Ascending aorta (tissue), 2 donors: ENCODE data around the gene FBXW4. TPM values are rescaled to one million over a fixed set of nuclear protein-coding genes. Genes with fewer than 3 reads are reported as not detected.

ENCODE experiments used
- DNase-seq, 2 donors: peaks; one replicate each; pipeline ENCODE4 v3.0.0-alpha.2; 2019; ENCODE audit warnings: low spot score in 2 of 2
- H3K27ac ChIP-seq, 2 donors: fragments of 200-600 bp; sonication (generic); one replicate each; pipeline ENCODE4 v1.5.1; 2016 to 2017; ENCODE audit warnings: mild to moderate bottlenecking in 1 of 2
- H3K27me3 ChIP-seq: fragments of 200-600 bp; sonication (generic); one replicate; pipeline ENCODE4 v1.5.1; 2017
- H3K36me3 ChIP-seq, 2 donors: fragments of 200-600 bp; sonication (generic); one replicate each; pipeline ENCODE4 v1.5.1; 2016
- H3K4me1 ChIP-seq, 2 donors: fragments of 200-600 bp; sonication (generic); one replicate each; pipeline ENCODE4 v1.5.1; 2016 to 2017; ENCODE audit warnings: mild to moderate bottlenecking in 1 of 2
- H3K4me3 ChIP-seq, 2 donors: fragments of 200-600 bp; sonication (generic); one replicate each; pipeline ENCODE4 v1.5.1; 2016 to 2017; ENCODE audit warnings: mild to moderate bottlenecking in 1 of 2
- H3K9me3 ChIP-seq, 2 donors: fragments of 200-600 bp; sonication (generic); one replicate each; pipeline ENCODE4 v1.5.1; 2016
- intact Hi-C: fragments of 100-400 bp; cut with DNase I; formaldehyde crosslinking; loops from one replicate; pipeline ENCODE4 v1.15.1; 2023
- total RNA-seq: library from RNA; depleted of rRNA; stranded (reverse); fragments of >200 nt; gene quantifications from one replicate; pipeline ENCODE4 v1.1.0, GENCODE V29; 2016
- TF ChIP-seq, protein P1 (sequence below), 3 experiments: fragments of 200-600 bp in 2 of 3; fragments of 450-650 bp in 1 of 3; sonication (generic) in 2 of 3; IDR thresholded peaks; one replicate each; pipeline ENCODE4 v1.5.1; 2016 to 2019; ENCODE audit warnings: antibody characterized with exemption in 3 of 3, mild to moderate bottlenecking in 1 of 3, moderate library complexity in 1 of 3

FBXW4 gene
- total RNA-seq, 1 donor from 2014 or later = 21.3 TPM

DNA sequence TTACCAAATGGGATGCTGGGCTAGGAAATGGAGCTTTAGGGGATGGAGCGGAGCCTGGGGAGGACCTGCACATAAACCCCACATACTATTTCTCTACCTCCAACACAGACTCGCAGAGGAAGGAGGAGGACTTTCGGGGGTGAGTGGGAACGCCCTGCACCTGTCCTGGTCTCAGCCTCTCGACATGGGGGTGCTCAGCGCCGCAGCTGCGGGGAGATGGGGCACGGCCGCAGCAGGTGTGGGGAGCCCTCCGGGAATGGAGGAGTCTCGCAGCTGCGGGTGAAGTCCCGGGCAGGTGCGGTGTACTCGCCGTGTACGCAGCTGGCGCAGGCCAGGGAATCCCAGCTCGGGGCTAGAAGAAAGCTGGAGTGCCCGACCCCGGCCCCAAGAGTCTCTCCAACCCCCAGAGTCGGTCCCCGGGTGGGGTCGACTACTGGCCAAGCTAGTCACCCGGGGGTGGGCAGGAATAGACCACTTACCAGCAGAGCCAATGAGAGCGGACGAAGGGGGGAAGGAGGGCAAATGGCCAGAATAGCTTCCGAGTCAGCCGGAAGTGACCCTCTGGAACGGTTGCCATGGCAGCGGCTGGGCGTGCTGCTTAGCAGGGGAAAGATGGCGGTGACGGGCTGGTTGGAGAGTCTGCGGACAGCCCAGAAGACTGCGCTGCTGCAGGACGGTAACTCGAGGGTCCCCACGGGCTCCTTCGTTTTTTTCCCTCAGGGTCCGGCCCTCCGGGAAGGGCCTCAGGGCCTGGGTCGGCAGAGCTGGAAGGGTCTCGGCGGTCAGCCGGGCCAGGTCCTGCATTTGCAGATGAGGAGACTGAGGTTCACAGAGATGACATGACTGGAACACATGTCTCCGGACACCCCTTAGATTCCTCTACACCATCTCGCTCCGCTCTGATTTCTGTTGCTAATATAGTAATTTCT lies 107.0 kb downstream of the FBXW4 start, which contains the start of the genes DPCD and POLL:
DPCD (plus strand) TSS at position 597 of the 929 bp plus-strand sequence; CDS start at position 613, 16 bp downstream.
POLL (minus strand) TSS at position 533 of the 929 bp plus-strand sequence. CDS start 897 bp downstream, outside the sequence.
- intact Hi-C loops = loop anchor here (5.0 kb wide), 2 partner anchors 236 to 676 kb away; partner anchors contain the start of genes BTRC and SLF2
- H3K27me3 ChIP-seq = no peaks in the 10 kb centered on the region
- TF ChIP-seq, protein P1, sequence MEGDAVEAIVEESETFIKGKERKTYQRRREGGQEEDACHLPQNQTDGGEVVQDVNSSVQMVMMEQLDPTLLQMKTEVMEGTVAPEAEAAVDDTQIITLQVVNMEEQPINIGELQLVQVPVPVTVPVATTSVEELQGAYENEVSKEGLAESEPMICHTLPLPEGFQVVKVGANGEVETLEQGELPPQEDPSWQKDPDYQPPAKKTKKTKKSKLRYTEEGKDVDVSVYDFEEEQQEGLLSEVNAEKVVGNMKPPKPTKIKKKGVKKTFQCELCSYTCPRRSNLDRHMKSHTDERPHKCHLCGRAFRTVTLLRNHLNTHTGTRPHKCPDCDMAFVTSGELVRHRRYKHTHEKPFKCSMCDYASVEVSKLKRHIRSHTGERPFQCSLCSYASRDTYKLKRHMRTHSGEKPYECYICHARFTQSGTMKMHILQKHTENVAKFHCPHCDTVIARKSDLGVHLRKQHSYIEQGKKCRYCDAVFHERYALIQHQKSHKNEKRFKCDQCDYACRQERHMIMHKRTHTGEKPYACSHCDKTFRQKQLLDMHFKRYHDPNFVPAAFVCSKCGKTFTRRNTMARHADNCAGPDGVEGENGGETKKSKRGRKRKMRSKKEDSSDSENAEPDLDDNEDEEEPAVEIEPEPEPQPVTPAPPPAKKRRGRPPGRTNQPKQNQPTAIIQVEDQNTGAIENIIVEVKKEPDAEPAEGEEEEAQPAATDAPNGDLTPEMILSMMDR (IDR thresholded peaks at IDR 0.05) = no peak
- peak within 1 kb of the TSS; percentile 54 to 63 for H3K27ac ChIP-seq
- H3K4me1 ChIP-seq = peaks cover 7 to 16% of the 10 kb centered on the region in 2 donors
- peak; percentile 80 to 98 for DNase-seq
- H3K36me3 ChIP-seq = peaks cover 0 to 26% of the 10 kb centered on the region in 2 donors
- H3K4me3 ChIP-seq = peak within 1 kb of the TSS; percentile 93 to 97
- H3K9me3 ChIP-seq = no peaks in the 10 kb centered on the region

DNA sequence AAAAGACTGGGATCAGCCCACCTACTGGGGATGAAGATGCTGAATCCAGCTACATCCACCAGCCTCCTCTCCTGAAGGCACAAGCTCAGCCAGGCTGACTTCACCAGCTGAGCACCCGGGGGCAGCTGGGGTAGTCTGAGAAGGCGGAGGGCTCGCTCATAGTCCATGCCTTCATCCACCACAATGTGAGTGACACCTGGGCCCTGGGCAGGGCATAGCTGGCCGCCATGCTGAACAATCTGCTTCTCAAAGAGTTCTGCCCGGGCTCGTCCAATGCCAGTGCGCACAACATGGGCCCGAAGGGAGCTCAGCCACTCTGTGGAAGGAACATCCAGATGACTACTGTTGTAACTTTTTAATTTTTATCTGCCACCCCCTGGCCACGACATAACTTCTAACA lies 109.1 kb downstream of the FBXW4 start:
- Histone ChIP-seq H3K9me3 (no peaks in the 10 kb centered on the region), H3K27me3 (no peaks in the 10 kb centered on the region), H3K36me3 (peaks cover 6 to 47% of the 10 kb centered on the region in 2 donors), H3K4me1 (peaks cover 7 to 16% of the 10 kb centered on the region in 2 donors), H3K27ac (no peak overlapping the region), H3K4me3 (no peak overlapping the region)
- intact Hi-C loops = loop anchor here (5.0 kb wide), 2 partner anchors 234 to 674 kb away; partner anchors contain the start of genes BTRC and SLF2
- TF ChIP-seq, protein P1 (IDR thresholded peaks at IDR 0.05) = no peak
- DNase-seq = no peak

DNA sequence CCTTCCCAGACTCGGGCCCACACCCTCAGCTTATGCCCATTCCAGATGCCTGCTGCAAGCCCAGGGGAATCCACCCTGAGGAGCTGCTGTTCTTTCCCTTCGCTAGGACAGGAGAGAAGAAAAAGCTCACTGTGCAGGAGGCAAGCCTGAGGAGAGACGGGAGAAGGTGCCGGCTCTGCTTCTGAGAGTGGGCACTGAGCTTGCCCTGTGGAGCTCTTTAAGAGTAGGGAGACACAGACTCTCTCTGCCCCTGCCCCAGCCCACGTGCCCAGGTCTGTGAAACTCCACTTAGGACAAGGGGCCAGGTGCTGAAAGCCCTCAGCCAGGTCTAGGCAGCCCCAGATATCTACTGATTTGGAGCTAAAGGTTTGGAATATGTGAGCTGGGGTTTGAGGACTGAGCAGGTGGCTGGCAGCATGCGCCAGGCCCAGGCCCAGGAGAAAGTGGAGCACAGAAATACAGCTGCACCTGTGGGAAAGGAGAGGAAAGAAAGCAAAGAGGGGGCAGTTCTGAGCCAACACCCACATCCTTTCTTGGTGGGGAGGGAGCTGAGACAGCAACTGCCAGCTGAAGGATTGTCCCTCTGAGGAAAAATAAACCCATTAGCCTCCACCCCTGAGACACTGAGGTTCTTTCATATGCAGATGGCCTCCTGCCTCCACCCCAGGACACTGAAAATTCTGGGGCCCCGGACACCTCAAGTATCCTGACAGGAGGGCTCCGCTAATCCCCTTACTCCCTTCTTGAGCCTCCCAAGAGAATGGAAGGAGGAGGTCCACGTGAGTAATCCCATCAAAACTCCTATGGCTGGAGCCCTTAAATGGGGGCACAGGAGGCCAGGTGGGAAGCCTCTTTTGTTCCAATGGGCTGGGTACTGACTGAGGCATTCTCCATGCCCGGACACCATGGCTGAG lies 114.2 kb downstream of the FBXW4 start:
- H3K27me3 ChIP-seq = no peaks in the 10 kb centered on the region
- DNase-seq = no peak

DNA sequence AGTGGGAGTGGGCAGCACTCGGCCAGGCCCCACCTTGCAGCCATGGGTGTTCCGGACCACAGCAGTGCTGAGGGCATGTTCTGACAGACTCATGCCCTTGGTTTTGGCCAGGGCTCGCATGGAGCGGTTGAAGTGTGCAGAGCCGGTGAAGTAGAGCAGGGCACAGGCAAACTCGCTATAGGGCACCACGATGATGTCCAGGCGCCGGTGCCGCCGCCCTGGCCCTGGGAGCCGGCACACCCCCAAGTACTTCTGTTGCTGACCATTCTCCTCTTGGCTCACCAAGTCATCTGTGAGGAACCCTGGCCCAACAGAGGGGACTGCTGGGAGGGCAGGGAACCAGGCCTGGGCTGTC lies 115.5 kb downstream of the FBXW4 start:
- Histone ChIP-seq H3K4me3 (no peak overlapping the region), H3K27ac (no peak overlapping the region), H3K36me3 (peaks cover 29 to 81% of the 10 kb centered on the region in 2 donors), H3K27me3 (no peaks in the 10 kb centered on the region), H3K9me3 (no peaks in the 10 kb centered on the region), H3K4me1 (no peaks in the 10 kb centered on the region)
- DNase-seq = no peak
- intact Hi-C loops = no loop called here
- TF ChIP-seq, protein P1 (IDR thresholded peaks at IDR 0.05) = no peak

More for the DNA sequence above, 114.2 kb downstream of the FBXW4 start:
- Histone ChIP-seq H3K4me3 (no peak overlapping the region), H3K27ac (no peak overlapping the region), H3K4me1 (no peaks in the 10 kb centered on the region), H3K9me3 (no peaks in the 10 kb centered on the region), H3K36me3 (peaks cover 29 to 89% of the 10 kb centered on the region in 2 donors)
- intact Hi-C loops = no loop called here
- TF ChIP-seq, protein P1 (IDR thresholded peaks at IDR 0.05) = no peak

DNA sequence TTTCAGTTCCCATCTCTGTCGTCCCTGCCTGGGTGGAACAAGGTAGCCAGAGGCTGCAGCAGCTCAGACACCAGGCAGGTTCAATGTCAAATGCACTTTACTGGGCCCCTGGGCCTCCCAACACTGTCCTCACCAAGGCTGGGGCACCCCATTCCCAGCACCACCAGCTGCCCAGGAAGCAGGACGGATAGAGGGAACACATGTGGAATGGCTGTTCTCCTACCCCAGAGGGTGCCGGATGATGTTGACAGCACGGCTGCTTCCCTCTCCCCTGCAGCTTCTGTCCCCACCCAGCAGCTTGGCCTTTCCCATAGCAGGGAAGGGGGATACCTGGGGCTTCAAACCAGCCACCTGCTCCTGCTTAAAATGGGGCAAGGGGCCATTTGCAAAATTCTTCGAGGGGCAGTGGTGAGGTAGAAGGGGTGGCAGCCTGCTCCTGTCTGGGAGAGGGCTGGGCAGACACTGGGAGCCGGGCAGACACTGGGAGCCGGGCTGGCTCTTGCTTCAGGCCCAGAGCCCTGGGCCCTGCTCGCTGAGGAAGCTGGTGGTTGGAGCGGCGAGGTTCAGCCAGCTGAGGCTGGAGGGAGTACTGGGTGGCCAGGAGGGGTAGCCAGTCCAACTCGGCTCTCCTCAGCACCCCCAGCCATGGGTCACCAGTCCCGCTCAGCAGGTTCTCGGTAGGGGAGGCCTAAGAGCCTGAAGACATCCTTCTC lies 116.0 kb downstream of the FBXW4 start:
- intact Hi-C loops = no loop called here
- Histone ChIP-seq H3K4me3 (no peak overlapping the region), H3K27ac (no peak overlapping the region), H3K4me1 (no peaks in the 10 kb centered on the region), H3K9me3 (no peaks in the 10 kb centered on the region), H3K27me3 (no peaks in the 10 kb centered on the region), H3K36me3 (peaks cover 29 to 75% of the 10 kb centered on the region in 2 donors)
- no peak for DNase-seq
- TF ChIP-seq, protein P1 (IDR thresholded peaks at IDR 0.05) = no peak
